HG02763 (cell line): ENCODE data around the gene RPLP2.

Experiments
- ATAC-seq: cut with Tn5 transposase; IDR thresholded peaks from one replicate; pipeline ENCODE4 v1.9.1; 2021; ENCODE audit warnings: mild to moderate bottlenecking, moderate library complexity; ENCODE audit not compliant: unreplicated experiment

RPLP2 gene

GRCh38 chr11:862081-862661, 52.4 kb downstream of the RPLP2 start:
- no peak for ATAC-seq
